GM18870 (cell line): ENCODE data around the gene COTL1.

ENCODE experiments used
- ATAC-seq: cut with Tn5 transposase; IDR thresholded peaks from one replicate; pipeline ENCODE4 v1.9.1; 2021; ENCODE audit warnings: moderate library complexity; ENCODE audit not compliant: unreplicated experiment

Gene COTL1

GRCh38 chr16:84617791-84618580 is at the start of gene COTL1:
Gene COTL1, minus strand, starts transcription at chr16:84618078. Its CDS starts 164 bp downstream, at chr16:84617914.
- peak; percentile 39 for ATAC-seq

GRCh38 chr16:84665843-84666242 is 48.0 kb upstream of the COTL1 start:
- no peak for ATAC-seq

GRCh38 chr16:84665359-84665758 is 47.5 kb upstream of the COTL1 start:
- ATAC-seq: no peak

- peak; percentile 74 for ATAC-seq
Measured at GRCh38 chr16:84663433-84664101, 45.7 kb upstream of the COTL1 start.

GRCh38 chr16:84662471-84662870 is 44.6 kb upstream of the COTL1 start:
- ATAC-seq: no peak

- ATAC-seq: no peak
Measured at GRCh38 chr16:84661418-84662060, 43.7 kb upstream of the COTL1 start.

- ATAC-seq: no peak
Measured at GRCh38 chr16:84660973-84661372, 43.1 kb upstream of the COTL1 start.

GRCh38 chr16:84659656-84660300 is 41.9 kb upstream of the COTL1 start:
- no peak for ATAC-seq

- ATAC-seq: no peak
Measured at GRCh38 chr16:84658690-84659089, 40.8 kb upstream of the COTL1 start.

- ATAC-seq: no peak
Measured at GRCh38 chr16:84657229-84657837, 39.5 kb upstream of the COTL1 start.

- no peak for ATAC-seq
Measured at GRCh38 chr16:84656649-84657048, 38.8 kb upstream of the COTL1 start.

GRCh38 chr16:84654998-84655397 is 37.1 kb upstream of the COTL1 start:
- no peak for ATAC-seq

GRCh38 chr16:84654238-84654637 is 36.4 kb upstream of the COTL1 start:
- ATAC-seq: no peak

GRCh38 chr16:84652566-84652965 is 34.7 kb upstream of the COTL1 start:
- no peak for ATAC-seq

- ATAC-seq: no peak
Measured at GRCh38 chr16:84650062-84650991, 32.4 kb upstream of the COTL1 start.

GRCh38 chr16:84649511-84649861 is 31.6 kb upstream of the COTL1 start:
- no peak for ATAC-seq

- ATAC-seq: no peak
Measured at GRCh38 chr16:84648595-84649510, 31.0 kb upstream of the COTL1 start.

GRCh38 chr16:84647828-84648594 is 30.1 kb upstream of the COTL1 start, which contains the start of gene KLHL36:
Gene KLHL36, plus strand, starts transcription at chr16:84648511. Its CDS starts 2,357 bp downstream, at chr16:84650868.
- no peak for ATAC-seq
